Activated CD8-positive, alpha-beta memory T cell treated with anti-CD3 and anti-CD28 coated beads, Interleukin-2, amount 50 U/mL, for 1 hour (primary cell): ENCODE data around the gene HSPB7.
"Not testable (repeated sequence)": the region's sequence is repeated elsewhere in the genome, so short reads cannot be mapped to it uniquely, and the experiment has no call there.

Experiments used
- DNase-seq: peaks from one replicate; pipeline ENCODE4 v3.0.0-alpha.2; 2020; ENCODE audit errors: extremely low read depth

Gene HSPB7

GRCh38 chr1:16050328-16050727 is 32.5 kb upstream of the HSPB7 start:
- DNase-seq = no peak

GRCh38 chr1:16048573-16049189 is 30.8 kb upstream of the HSPB7 start:
- no peak for DNase-seq

GRCh38 chr1:16047791-16048475 is 30.1 kb upstream of the HSPB7 start:
- no peak for DNase-seq

GRCh38 chr1:16046842-16047241 is 29.0 kb upstream of the HSPB7 start:
- DNase-seq = no peak

GRCh38 chr1:16043950-16044349 is 26.1 kb upstream of the HSPB7 start:
- DNase-seq = no peak

- no peak for DNase-seq
Measured at GRCh38 chr1:16043521-16043920, 25.7 kb upstream of the HSPB7 start, which contains the start of gene CLCNKB. TSS of gene CLCNKB (plus strand) at chr1:16043782. CDS start at chr1:16044493, 711 bp downstream.

- DNase-seq = not testable (repeated sequence)
Measured at GRCh38 chr1:16042654-16043053, 24.8 kb upstream of the HSPB7 start.

GRCh38 chr1:16042096-16042495 is 24.3 kb upstream of the HSPB7 start:
- DNase-seq = no peak

- no peak for DNase-seq
Measured at GRCh38 chr1:16041200-16041599, 23.4 kb upstream of the HSPB7 start.

GRCh38 chr1:16039871-16040270 is 22.0 kb upstream of the HSPB7 start:
- not testable (repeated sequence) for DNase-seq

GRCh38 chr1:16038620-16038912 is 20.7 kb upstream of the HSPB7 start:
- no peak for DNase-seq

- not testable (repeated sequence) for DNase-seq
Measured at GRCh38 chr1:16036461-16036860, 18.6 kb upstream of the HSPB7 start.

- DNase-seq = not testable (repeated sequence)
Measured at GRCh38 chr1:16033103-16033632, 15.3 kb upstream of the HSPB7 start.

GRCh38 chr1:16032388-16033102 is 14.7 kb upstream of the HSPB7 start:
- no peak for DNase-seq

GRCh38 chr1:16031551-16031950 is 13.7 kb upstream of the HSPB7 start:
- no peak for DNase-seq

GRCh38 chr1:16029288-16029687 is 11.4 kb upstream of the HSPB7 start:
- no peak for DNase-seq

GRCh38 chr1:16029003-16029268 is 11.1 kb upstream of the HSPB7 start:
- DNase-seq = not testable (repeated sequence)

GRCh38 chr1:16028237-16029002 is 10.6 kb upstream of the HSPB7 start:
- DNase-seq = no peak

- DNase-seq = no peak
Measured at GRCh38 chr1:16026723-16027484, 9.1 kb upstream of the HSPB7 start.

GRCh38 chr1:16026302-16026701 is 8.5 kb upstream of the HSPB7 start:
- not testable (repeated sequence) for DNase-seq

- DNase-seq = no peak
Measured at GRCh38 chr1:16023050-16023653, 5.3 kb upstream of the HSPB7 start.
